Fibroblast of lung (primary cell): ENCODE data around the gene TCF12.

Experiments
- CTCF ChIP-seq, 2 donors: IDR thresholded peaks in 1 of 2; conservative IDR thresholded peaks in 1 of 2; 1 replicate in 1 of 2; 2 replicates in 1 of 2; pipeline ENCODE4 v1.5.1; 2011 to 2012; ENCODE audit warnings: low read length in 2 of 2, control low read depth in 1 of 2, inconsistent platforms in 1 of 2, low read depth in 1 of 2, mild to moderate bottlenecking in 1 of 2
- EZH2 ChIP-seq: IDR thresholded peaks from 2 replicates; pipeline ENCODE4 v1.5.1; 2012; ENCODE audit warnings: low read length, control low read depth, mild to moderate bottlenecking; ENCODE audit errors: missing control alignments

- TF ChIP-seq CTCF (conservative IDR thresholded peaks at IDR 0.05 in 1 of 2, IDR thresholded peaks at IDR 0.05 in 1 of 2; ENCODE audit: low read depth in 1 of 2, low read length in 2 of 2) (no peak), EZH2 (no peak)
Observed at GRCh38 chr15:57236561-57237300, 318.3 kb downstream of the TCF12 start.
